Spleen (tissue), 7 donors: ENCODE data around the gene WNK1.

Experiments used
- POLR2A ChIP-seq, 3 donors: fragments of 450-650 bp; IDR thresholded peaks; one replicate each; pipeline ENCODE4 v1.5.1; 2017; ENCODE audit warnings: antibody characterized with exemption in 3 of 3, mild to moderate bottlenecking in 1 of 3
- POLR2AphosphoS5 ChIP-seq, 3 donors: sonication (generic); formaldehyde crosslinking; IDR thresholded peaks; one replicate each; pipeline ENCODE4 v1.5.1; 2017; ENCODE audit warnings: antibody characterized with exemption in 3 of 3
- TF ChIP-seq, protein P1 (sequence below), 11 experiments: fragments of 200-600 bp in 7 of 11; fragments of 450-650 bp in 4 of 11; sonication (generic) in 4 of 11; IDR thresholded peaks in 8 of 11; conservative IDR thresholded peaks in 3 of 11; 1 replicate in 7 of 11; 2 replicates in 4 of 11; pipeline versions ENCODE4 v1.4.0 to v1.8.0; 2016 to 2021; ENCODE audit warnings: antibody characterized with exemption in 11 of 11, inconsistent platforms in 4 of 11, mild to moderate bottlenecking in 1 of 11
- donor health status: DM: no; HTN: no; CAD: no; lungs with moderate emphysema.
- donor health status: DM: no; HTN: no; CAD: no.
- donor health status: DM: no; HTN: no; CAD: no.

DNA sequence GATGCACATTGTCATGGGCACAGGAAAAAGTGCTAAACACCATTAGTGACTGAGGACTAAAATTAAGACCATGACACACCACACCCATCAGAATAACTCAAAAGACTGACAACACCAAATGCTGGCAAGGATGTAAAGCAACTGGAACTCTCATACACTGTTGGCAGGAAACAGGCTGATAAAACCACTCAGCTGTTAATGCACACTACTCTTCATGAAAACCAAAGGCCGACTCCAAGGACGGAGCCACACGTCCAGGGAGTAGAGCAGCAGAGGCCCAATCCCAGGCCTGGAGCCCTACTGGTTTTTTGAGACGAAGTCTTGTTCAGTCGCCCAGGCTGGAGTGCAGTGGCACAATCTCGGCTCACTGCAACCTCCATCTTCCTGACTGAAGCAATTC, 190.7 kb downstream of the WNK1 start:
- TF ChIP-seq POLR2A (IDR thresholded peaks at IDR 0.05) (no peak), POLR2AphosphoS5 (IDR thresholded peaks at IDR 0.05) (no peak)
- TF ChIP-seq, protein P1, sequence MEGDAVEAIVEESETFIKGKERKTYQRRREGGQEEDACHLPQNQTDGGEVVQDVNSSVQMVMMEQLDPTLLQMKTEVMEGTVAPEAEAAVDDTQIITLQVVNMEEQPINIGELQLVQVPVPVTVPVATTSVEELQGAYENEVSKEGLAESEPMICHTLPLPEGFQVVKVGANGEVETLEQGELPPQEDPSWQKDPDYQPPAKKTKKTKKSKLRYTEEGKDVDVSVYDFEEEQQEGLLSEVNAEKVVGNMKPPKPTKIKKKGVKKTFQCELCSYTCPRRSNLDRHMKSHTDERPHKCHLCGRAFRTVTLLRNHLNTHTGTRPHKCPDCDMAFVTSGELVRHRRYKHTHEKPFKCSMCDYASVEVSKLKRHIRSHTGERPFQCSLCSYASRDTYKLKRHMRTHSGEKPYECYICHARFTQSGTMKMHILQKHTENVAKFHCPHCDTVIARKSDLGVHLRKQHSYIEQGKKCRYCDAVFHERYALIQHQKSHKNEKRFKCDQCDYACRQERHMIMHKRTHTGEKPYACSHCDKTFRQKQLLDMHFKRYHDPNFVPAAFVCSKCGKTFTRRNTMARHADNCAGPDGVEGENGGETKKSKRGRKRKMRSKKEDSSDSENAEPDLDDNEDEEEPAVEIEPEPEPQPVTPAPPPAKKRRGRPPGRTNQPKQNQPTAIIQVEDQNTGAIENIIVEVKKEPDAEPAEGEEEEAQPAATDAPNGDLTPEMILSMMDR (IDR thresholded peaks at IDR 0.05 in 8 of 11, conservative IDR thresholded peaks at IDR 0.05 in 3 of 11) = no peak
